Liver (tissue), 9 donors: ENCODE results near the gene GPATCH3. TPM values are rescaled to one million over a fixed set of nuclear protein-coding genes. Genes with fewer than 3 reads are reported as not detected.

Experiments used
- DNase-seq: peaks from one replicate; pipeline ENCODE4 v3.0.0-alpha.2; 2017; ENCODE audit warnings: low spot score
- H3K27ac ChIP-seq, 2 donors: one replicate each; pipeline ENCODE4 v1.7.0; 2013; ENCODE audit warnings: inconsistent platforms in 2 of 2, low read length in 2 of 2, control low read depth in 1 of 2, low read depth in 1 of 2, mild to moderate bottlenecking in 1 of 2
- H3K27me3 ChIP-seq, 4 donors: one replicate each; pipeline versions ENCODE4 v1.6.1 to v1.7.0; 2013; ENCODE audit warnings: low read length in 3 of 4, inconsistent platforms in 1 of 4, mild to moderate bottlenecking in 1 of 4, moderate library complexity in 1 of 4; ENCODE audit not compliant: control insufficient read depth in 4 of 4, insufficient read depth in 4 of 4
- H3K36me3 ChIP-seq, 4 donors: one replicate each; pipeline versions ENCODE4 v1.6.1 to v1.7.0; 2013; ENCODE audit warnings: low read length in 3 of 4, mild to moderate bottlenecking in 3 of 4, low read depth in 1 of 4, moderate library complexity in 1 of 4; ENCODE audit not compliant: control insufficient read depth in 4 of 4, insufficient read depth in 3 of 4
- H3K4me1 ChIP-seq, 4 donors: one replicate each; pipeline versions ENCODE4 v1.6.1 to v1.7.0; 2013; ENCODE audit warnings: low read length in 3 of 4, mild to moderate bottlenecking in 3 of 4, moderate library complexity in 1 of 4; ENCODE audit not compliant: control insufficient read depth in 4 of 4, insufficient read depth in 4 of 4
- H3K4me3 ChIP-seq, 3 donors: one replicate each; pipeline versions ENCODE4 v1.6.1 to v1.7.0; 2013; ENCODE audit warnings: low read length in 3 of 3, control low read depth in 1 of 3, low read depth in 1 of 3, mild to moderate bottlenecking in 1 of 3
- H3K9ac ChIP-seq, 2 donors: one replicate each; pipeline ENCODE4 v1.7.0; 2013; ENCODE audit warnings: low read length in 2 of 2, mild to moderate bottlenecking in 2 of 2, moderate library complexity in 2 of 2, control low read depth in 1 of 2, low read depth in 1 of 2
- H3K9me3 ChIP-seq, 4 donors: one replicate each; pipeline versions ENCODE4 v1.6.1 to v1.7.0; 2013; ENCODE audit warnings: low read length in 3 of 4; ENCODE audit not compliant: control insufficient read depth in 4 of 4
- WGBS: extraction: QIAGEN DNeasy Blood & Tissue Kit; methylation state at CpG from one replicate; pipeline ENCODE4 v1.1.7; 2013; 5-methylcytosine and 5-hydroxymethylcytosine counted together
- polyA plus RNA-seq, 2 donors: library from polyadenylated mRNA; stranded (reverse) in 1 of 2; unstranded in 1 of 2; fragments of 200-250 nt in 1 of 2; fragments of >200 nt in 1 of 2; fragmentation: Nextera tagmentation in 1 of 2; extraction: Ambion mirVana in 1 of 2; gene quantifications; one replicate each; pipeline versions ENCODE4 v1.2.1 to v1.2.3, GENCODE V29; 2013 to 2015
- total RNA-seq, 2 donors: library from RNA; depleted of rRNA; stranded (reverse); fragments of >200 nt; gene quantifications; one replicate each; pipeline ENCODE4 v1.2.3, GENCODE V29; 2014
- TF ChIP-seq, protein P1 (sequence below): IDR thresholded peaks from 2 replicates; pipeline ENCODE4 v1.6.1; 2016; ENCODE audit warnings: antibody characterized with exemption, mild to moderate bottlenecking
- donor health status: healthy.
- donor health status: healthy.
- donor health status: healthy.
- donor health status: healthy.
- donor health status: healthy.

GPATCH3 gene
- total and polyA plus RNA-seq, 4 donors, result 5.8 to 6.3 (median 6.2) TPM

DNA sequence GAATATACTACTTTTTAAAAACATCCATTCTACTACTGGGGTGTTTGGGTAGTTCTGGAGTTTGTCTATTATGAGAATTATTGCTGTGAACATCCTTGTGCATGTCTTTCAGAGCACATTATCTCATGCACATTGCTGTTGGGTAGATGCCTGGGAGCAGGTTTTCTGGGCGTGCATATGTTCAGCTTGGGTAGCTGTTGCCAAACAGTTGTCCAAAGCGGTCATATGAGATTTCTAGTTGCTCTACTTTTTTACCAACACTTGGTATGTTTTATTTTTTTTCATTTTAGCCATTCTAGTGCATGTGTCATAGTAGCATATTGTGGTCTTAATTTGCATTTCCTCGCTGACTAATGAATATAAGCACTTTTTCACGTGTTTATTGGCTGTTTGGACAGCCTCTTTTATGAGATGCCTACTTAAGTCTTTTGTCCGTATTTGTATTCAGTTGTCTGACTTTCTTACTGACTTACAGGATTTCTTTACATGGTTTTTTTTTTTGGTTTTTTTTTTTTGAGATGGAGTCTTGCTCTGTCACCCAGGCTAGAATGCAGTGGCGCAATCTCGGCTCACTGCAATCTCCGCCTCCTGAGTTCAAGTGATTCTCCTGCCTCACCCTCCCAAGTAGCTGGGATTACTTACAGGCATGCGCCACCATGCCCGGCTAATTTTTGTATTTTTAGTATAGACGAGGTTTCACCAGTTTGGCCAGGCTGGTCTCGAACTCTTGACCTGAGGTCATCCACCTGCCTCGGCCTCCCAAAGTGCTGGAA, 55.7 kb downstream of the GPATCH3 start:
- DNase-seq, result no peak
- TF ChIP-seq, protein P1, sequence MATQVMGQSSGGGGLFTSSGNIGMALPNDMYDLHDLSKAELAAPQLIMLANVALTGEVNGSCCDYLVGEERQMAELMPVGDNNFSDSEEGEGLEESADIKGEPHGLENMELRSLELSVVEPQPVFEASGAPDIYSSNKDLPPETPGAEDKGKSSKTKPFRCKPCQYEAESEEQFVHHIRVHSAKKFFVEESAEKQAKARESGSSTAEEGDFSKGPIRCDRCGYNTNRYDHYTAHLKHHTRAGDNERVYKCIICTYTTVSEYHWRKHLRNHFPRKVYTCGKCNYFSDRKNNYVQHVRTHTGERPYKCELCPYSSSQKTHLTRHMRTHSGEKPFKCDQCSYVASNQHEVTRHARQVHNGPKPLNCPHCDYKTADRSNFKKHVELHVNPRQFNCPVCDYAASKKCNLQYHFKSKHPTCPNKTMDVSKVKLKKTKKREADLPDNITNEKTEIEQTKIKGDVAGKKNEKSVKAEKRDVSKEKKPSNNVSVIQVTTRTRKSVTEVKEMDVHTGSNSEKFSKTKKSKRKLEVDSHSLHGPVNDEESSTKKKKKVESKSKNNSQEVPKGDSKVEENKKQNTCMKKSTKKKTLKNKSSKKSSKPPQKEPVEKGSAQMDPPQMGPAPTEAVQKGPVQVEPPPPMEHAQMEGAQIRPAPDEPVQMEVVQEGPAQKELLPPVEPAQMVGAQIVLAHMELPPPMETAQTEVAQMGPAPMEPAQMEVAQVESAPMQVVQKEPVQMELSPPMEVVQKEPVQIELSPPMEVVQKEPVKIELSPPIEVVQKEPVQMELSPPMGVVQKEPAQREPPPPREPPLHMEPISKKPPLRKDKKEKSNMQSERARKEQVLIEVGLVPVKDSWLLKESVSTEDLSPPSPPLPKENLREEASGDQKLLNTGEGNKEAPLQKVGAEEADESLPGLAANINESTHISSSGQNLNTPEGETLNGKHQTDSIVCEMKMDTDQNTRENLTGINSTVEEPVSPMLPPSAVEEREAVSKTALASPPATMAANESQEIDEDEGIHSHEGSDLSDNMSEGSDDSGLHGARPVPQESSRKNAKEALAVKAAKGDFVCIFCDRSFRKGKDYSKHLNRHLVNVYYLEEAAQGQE, result no peak
- no peak overlapping the region for H3K4me3 ChIP-seq
- H3K9me3 ChIP-seq, result no peaks in the 10 kb centered on the region
- no peaks in the 10 kb centered on the region for H3K27me3 ChIP-seq
- peaks cover 0 to 11% (median 4%) of the 10 kb centered on the region in 4 donors for H3K4me1 ChIP-seq
- no peak overlapping the region for H3K9ac ChIP-seq
- 93% methylated on average over 13 of the region's 13 CpGs for WGBS
- no peak overlapping the region for H3K27ac ChIP-seq
- peaks cover 6 to 33% (median 19%) of the 10 kb centered on the region in 4 donors for H3K36me3 ChIP-seq

Other genes starting within 250 kb of the GPATCH3 start
- 10 to 100 TPM; 25.6 to 31.9 TPM for gene ARID1A, start 204.5 kb downstream of the GPATCH3 start, total RNA-seq
- 10 to 100 TPM; 12.2 to 14.8 TPM for gene ARID1A, start 204.5 kb downstream of the GPATCH3 start, polyA plus RNA-seq
- 10 to 100 TPM; 15.3 to 24.3 TPM for gene PIGV, start 112.5 kb downstream of the GPATCH3 start, total RNA-seq
- 10 to 100 TPM; 13.9 to 14.2 TPM for gene PIGV, start 112.5 kb downstream of the GPATCH3 start, polyA plus RNA-seq
- 1 to 10 TPM; 7.6 to 8.3 TPM for gene ZDHHC18, start 73.8 kb downstream of the GPATCH3 start, total RNA-seq
- 1 to 10 TPM; 2.6 to 9.2 TPM for gene ZDHHC18, start 73.8 kb downstream of the GPATCH3 start, polyA plus RNA-seq
- under 1 TPM in 1 of 2 donors, not detected in 1; 0.17 TPM for gene SFN, start 37.3 kb downstream of the GPATCH3 start, total RNA-seq
- under 1 TPM in 1 of 2 donors, not detected in 1; 0.69 TPM for gene SFN, start 37.3 kb downstream of the GPATCH3 start, polyA plus RNA-seq
- gene GPN2, start 10.2 kb downstream of the GPATCH3 start, total RNA-seq, result 10 to 100 TPM in 1 of 2 donors, 1 to 10 TPM in 1; 9.5 to 10.3 TPM
- gene GPN2, start 10.2 kb downstream of the GPATCH3 start, polyA plus RNA-seq, result 10 to 100 TPM; 10.5 to 12.7 TPM
- 10 to 100 TPM; 15.7 to 24.2 TPM for gene NR0B2, start 13.5 kb upstream of the GPATCH3 start, total RNA-seq
- gene NR0B2, start 13.5 kb upstream of the GPATCH3 start, polyA plus RNA-seq, result 100 to 1,000 TPM in 1 of 2 donors, 10 to 100 TPM in 1; 56.9 to 166 TPM
- 10 to 100 TPM; 18.2 to 22.8 TPM for gene NUDC, start 21.3 kb upstream of the GPATCH3 start, total RNA-seq
- gene NUDC, start 21.3 kb upstream of the GPATCH3 start, polyA plus RNA-seq, result 10 to 100 TPM; 49.7 to 50.7 TPM
- gene KDF1, start 60.0 kb upstream of the GPATCH3 start, total RNA-seq, result 1 to 10 TPM; 1.0 to 1.4 TPM
- gene KDF1, start 60.0 kb upstream of the GPATCH3 start, polyA plus RNA-seq, result 1 to 10 TPM; 2.2 to 4.6 TPM
- 10 to 100 TPM in 1 of 2 donors, 1 to 10 TPM in 1; 1.3 to 10.0 TPM for gene TRNP1, start 93.2 kb upstream of the GPATCH3 start, total RNA-seq
- 1 to 10 TPM in 1 of 2 donors, under 1 TPM in 1; 0.97 to 3.5 TPM for gene TRNP1, start 93.2 kb upstream of the GPATCH3 start, polyA plus RNA-seq
- gene TENT5B, start 112.4 kb upstream of the GPATCH3 start, total RNA-seq, result under 1 TPM; 0.23 to 0.59 TPM
- under 1 TPM; 0.25 to 0.47 TPM for gene TENT5B, start 112.4 kb upstream of the GPATCH3 start, polyA plus RNA-seq